G401.6 (cell line): ENCODE measurements around the gene TICRR.
"Not testable (repeated sequence)": the region's sequence is repeated elsewhere in the genome, so short reads cannot be mapped to it uniquely, and the experiment has no call there.

Experiments used
- FAIRE-seq: peaks from 2 replicates; lab custom pipeline; 2012; peaks lifted over from hg19 to GRCh38; lab: Jason Lieb, UNC

TICRR gene

DNA sequence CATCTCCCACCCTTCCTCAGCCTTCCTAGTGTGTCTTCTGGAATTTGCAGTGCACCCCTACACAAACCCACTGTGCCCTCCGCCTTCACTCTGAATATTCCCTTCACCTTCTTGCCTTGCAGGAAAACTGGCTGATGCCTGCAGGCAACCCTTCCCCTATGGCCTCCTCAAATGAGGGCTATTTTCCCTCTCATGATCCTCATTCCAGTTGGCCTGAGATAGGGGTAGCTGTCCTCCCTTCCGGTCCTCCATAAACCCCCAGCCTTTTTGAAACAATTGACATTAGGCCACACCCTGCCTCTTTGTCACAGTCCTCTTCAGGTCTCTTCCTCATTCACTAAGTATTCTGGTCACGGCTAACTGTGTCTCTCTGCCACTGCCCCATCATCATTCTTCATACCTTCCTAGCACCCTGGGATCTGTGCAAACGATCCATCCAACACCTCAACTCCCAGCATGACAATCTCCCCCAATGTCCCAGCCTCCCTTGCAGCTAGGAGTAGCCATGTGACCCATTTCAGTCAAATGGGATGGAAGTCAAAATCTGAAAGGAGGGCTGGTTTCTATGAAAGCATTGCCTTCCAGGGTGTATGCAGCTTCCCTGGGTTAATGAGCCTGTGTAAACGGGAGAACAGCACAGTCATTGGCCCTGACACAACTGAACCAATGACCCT, 8.5 kb upstream of the TICRR start:
- no peak for FAIRE-seq

DNA sequence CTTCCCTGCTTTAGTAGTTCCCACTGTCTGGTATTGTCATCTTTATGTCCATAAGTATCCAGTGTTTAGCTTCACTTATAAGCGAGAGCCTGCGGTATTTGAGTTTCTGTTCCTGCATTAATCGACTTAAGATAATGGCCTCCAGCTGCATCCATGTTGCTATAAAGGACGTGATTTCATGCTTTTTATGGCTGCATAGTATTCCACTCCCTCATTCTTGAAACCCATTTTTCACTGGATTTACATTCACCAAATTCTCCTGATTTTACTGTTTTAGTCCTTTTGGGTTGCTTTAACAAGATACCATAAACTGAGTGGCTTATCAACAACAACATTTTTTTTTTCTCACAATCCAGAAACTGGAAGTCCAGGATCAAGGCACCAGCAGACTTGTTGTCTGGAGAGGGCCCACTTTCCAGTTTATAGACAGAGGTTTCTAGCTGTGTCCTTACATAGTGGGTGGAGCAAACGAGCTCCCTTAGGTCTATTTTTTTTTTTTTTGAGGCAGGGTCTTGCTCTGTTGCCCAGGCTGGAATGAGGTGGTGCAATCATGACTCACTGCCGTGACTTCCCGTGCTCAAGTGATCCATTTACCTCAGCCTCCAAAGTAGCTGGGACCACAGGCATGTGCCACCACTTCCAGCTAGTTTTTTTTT, 6.1 kb upstream of the TICRR start:
- no peak for FAIRE-seq

DNA sequence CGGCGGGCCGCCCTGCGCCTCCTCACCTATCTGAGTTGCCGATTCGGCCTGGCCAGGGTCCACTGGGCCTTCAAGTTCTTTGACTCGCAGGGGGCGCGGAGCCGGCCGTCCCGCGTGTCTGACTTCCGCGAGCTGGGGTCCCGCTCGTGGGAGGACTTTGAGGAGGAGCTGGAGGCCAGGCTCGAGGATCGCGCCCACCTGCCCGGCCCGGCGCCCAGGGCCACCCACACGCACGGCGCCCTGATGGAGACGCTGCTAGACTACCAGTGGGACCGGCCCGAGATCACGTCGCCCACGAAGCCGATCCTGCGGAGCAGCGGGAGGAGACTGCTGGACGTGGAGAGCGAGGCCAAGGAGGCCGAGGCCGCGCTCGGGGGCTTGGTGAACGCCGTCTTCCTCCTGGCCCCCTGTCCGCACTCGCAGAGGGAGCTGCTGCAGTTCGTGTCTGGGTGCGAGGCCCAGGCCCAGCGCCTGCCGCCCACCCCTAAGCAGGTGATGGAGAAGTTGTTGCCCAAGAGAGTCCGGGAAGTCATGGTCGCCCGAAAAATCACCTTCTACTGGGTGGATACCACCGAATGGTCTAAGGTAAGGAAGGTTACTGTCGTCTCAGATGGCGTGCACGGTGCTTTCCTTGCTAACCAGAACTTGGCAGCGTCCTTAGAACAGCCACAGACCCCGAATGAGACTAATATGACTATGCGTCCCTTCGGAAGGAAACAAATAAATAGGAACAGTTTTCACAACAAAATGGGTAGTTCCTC, 567 bp downstream of the TICRR start:
- FAIRE-seq, result no peak

DNA sequence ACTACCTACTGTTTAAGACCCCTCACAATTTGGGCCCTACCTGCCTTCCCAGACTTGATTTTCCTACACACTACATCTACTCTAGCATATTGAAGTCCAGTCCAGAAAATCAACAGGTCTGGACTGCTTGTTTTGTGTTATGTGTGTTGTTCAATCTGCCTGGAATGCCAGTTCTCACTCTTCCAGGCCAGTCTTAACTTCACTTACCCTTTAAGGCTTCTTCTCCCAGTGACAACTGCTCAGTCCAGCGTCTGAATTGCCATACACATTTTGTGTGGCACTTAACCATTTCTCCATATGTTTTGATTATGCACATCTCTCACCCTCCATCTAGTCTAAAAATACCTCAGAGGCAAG, 1.1 kb downstream of the TICRR start:
- FAIRE-seq, result no peak

DNA sequence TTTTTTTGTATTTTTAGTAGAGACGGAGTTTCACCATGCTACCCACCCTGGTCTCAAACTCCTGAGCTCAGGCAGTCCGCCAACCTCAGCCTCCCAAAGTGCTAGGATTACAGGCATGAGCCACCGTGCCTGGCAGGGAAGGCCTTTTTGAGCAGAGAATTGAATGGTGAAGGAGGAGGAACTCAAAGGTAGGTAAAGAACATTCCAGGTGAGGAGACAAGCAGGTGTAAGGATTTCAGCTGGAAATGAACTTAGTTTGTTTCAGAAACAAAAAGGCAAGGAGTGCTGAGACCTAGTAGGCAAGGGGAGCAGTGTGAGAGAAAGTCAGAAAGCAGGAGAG, 2.5 kb downstream of the TICRR start:
- FAIRE-seq, result no peak

DNA sequence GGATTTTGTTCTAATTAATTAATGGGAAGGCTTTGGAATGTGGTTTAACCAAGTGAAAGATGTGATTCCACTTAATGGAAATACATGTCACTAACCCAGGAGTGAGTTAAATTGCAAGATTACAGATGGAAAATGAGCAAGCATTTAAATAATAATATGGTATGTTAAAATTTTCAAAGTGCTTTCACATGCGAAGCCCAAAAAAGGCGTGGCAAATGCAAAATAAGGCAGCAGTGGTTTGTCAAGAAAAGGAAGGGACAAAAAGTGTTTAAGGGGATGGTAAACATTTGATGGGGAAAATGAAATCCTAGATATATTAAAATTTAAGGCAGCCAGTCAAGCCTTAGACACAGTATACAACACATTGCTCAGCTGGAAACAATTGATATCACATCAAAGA, 2.9 kb downstream of the TICRR start:
- FAIRE-seq, result no peak

DNA sequence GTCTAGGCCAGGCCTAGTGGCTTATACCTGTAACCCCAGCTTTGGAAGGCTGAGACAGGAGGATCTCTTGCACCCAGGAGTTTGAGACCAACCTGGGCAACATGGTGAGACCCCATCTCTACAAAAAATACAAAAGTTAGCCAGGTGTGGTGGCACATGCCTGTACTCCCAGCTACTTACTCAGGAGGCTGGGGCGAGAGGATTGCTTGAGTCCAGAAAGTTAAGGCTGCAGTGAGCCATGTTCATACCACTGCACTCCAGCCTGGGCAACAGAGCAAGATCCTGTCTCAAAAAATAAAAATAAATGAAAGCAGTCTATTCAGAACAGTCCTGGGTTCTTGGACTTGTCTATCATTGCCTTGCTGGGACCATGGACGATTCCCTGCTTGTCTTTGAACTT, 5.5 kb downstream of the TICRR start:
- not testable (repeated sequence) for FAIRE-seq

DNA sequence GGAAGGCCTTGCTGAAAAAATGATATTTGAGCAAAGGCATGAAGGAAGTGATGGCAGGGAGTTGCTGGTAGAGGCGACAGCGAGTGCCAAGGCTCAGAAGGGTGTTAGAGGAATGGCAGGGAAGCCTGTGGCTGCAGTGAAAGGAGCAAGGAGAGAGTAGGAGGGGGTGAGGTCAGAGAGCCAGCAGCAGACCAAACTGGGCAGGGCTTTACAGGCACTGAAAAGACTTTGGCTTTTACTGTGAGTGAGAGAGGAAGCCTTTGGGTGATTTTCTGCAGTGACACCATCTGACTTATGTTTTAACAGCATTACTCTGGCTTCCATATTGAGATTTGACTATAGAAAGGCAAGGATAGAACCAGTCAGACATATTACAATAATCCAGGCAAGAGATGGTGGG, 11.4 kb downstream of the TICRR start:
- FAIRE-seq, result no peak

DNA sequence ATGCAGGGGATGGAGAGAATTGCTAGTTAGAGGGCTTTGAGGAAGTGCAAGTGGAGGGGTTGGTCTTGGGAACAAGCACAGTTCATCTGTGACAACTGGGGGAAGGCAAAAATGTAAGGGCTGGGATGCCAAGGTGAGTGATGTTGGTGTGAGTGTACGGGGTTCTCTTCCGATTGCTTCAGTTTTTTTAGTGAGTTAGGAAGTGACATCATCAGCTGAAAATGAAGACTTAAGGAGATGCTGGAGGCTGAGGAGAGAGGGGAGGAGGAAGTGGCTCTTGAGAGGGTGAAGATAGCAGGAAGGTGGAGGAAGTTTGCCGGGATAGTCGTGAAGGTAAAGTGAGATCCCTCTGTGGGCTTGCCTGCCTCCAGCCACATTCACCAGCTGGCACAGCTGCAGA, 12.7 kb downstream of the TICRR start:
- no peak for FAIRE-seq

DNA sequence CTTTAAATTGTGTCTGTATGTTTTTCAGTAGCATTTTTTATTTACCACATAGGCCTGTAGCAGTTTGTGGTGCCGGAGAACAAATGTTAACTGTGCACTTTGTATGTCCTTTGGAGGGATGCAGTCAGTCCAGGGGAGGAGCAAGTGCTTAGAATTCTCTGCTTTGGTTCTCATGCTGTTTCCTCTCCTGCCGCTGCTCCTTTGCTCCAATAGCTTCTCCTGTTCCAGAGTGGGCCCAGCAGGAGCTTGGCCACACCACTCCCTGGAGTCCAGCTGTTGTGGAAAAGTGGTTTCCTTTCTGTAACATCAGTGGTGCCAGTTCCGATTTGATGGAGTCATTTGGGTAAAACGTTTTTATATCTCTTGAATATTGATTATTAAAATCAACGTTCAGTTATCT, 16.6 kb downstream of the TICRR start:
- no peak for FAIRE-seq

DNA sequence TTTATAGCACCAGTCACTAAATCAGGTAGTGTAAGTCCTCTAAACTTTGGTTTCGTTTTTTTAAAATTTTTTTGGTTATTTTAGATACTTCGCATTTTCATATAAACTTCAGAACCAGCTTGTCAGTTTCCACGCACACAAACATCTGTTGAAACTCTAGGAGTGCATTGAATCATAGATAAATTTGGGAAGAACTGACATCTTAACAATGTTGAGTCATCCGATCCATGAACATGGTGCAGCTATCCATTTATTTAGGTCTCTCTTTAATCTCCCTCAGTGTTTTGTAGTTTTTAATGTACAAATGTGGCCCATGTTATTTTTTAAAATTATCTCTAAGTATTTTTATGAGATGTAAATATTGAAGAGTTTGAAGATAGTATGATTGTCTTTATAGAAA, 17.7 kb downstream of the TICRR start:
- no peak for FAIRE-seq

DNA sequence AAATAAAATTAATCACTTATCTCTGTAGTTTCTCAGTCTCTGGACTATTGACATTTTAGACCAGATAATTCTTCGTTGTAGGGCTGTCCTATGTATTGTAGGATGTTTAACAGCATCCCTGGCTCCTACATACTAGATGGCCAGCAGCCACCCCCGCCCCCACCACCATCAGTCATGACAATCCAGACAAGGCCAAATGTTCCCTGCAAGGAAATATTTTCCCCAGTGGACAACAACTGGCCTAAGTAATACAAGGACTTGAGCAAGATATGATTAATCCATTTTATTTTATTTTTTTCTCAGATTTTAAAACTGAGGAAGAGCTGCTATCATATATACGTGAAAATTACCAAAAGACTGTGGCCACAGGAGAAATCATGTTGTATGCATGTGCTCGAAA, 23.8 kb downstream of the TICRR start:
- FAIRE-seq, result no peak

DNA sequence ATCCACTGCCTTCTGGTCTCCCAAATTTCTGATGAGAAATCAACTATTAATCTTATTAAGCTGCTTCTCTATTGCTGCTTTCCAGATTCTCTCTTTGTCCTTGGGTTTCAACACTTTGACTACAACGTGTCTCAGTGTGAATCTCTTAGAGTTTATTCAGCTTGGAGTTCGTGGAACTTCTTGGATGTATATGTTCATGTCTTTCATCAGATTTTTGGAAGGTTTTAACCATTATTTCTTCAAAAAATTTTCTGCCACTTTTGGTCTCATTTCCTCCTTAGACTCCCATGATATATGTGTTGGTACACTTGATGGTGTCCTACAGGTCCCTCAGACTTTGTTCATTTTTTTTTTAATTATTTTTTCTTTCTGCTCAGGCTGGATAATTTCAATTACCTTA, 36.0 kb downstream of the TICRR start:
- no peak for FAIRE-seq

DNA sequence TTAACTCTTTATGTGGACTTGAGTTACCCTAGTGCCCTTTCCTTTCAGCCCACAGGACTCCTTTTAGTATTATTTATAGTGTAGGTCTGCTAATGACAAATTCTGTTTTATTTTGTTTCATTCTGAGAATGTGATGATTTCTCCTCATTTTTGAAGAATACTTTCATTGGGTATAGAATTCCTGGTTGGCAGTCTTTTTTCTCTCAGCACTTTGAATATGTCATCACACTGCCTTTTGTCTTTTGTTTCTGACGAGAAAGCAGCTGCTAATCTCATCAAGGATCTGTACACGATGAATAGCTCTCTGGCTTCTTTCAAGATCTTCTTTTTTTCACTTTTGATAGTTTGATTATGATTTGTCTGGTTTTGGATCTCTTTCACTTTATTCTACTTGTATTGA, 37.8 kb downstream of the TICRR start:
- FAIRE-seq, result no peak

DNA sequence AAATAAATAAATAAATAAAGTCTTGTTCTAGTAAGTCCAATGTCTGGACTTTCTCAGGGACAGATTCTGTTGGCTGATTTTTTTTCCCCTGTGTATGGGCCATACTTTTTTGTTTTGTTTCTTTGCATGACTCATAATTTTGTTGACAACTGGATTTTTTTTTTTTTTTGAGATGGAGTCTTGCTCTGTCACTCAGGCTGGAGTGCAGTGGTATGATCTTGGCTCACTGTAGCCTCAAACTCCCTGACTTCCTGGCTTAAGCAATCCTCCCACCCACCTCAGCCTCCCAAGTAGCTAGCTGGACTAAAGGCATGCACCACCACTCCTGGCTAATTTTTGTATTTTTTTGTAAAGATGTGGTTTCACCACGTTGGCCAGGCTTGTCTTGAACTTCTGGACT, 38.9 kb downstream of the TICRR start:
- FAIRE-seq, result no peak

DNA sequence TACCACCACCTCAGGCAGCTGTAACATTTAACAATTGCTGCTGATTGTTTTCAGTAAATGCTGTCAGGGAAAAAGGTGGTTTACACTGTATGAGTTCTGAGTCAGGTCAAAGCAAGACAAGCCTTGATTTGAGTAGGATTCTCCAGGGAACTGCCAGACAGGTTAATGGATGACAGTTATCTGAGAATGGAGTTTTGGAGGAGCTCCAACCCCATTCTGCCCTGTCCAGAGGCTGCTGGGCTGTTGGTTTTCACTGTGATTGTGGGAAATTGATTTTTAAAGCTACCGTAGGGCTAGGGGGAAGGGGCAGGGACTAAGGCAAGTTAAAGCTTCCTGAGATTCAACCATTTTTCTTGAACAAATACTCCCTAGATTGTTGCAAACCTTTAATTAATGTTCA, 39.9 kb downstream of the TICRR start:
- no peak for FAIRE-seq

DNA sequence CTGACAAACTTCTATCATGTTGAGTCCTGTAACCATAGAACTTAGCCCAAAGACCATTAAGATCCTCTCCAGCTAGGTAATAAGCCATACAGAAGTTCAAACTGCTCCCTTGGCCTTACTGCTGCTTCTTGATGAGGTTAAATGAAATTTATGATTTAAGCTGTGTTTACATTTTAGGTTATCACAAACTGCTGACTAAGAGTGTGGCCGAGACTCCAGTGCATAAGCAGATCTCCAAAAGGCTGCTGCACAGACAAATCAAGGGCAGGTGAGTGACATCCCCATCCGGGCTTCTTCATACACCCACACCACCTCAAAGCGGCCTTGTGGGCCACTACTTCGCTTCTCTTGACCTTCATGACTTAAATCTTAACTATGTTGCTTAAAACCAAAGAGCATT, 41.0 kb downstream of the TICRR start:
- no peak for FAIRE-seq

DNA sequence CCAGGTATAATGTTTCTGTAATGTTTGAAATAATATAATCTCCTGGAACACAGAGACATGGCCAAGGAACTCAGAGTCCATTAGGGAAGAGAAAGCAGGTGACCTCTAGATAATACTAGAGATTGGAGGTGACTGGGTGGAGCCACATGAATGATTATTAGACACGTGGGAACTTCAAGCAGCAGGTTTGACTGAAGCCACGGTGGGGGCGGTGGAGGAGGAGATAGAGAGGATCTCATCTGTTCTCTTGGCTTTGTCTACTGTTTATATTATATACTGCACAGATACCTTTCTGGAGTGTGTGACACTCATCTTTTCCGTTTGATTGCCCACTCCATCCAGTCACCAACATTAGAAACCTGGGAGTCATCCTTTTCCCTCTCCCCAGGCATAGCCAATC, 46.3 kb downstream of the TICRR start:
- no peak for FAIRE-seq

DNA sequence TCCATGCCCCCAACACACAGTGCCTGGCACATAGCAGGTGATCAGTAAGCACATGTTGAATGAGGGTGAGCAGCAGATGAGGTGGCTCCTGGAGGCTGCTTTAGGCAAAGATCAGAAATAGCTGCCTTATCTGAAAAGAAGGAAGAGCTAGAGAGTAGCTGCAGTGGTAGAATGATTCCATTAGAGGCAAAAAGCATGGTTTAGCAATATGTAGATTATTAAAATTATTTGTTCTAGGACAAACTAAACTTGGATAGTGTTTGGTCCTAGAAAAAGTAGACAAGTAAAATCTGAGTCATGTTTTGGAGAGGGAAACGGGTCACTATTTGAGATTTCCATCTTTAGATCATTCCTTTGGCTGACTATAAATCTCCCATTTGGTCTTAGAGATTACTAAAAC, 47.9 kb downstream of the TICRR start:
- no peak for FAIRE-seq

DNA sequence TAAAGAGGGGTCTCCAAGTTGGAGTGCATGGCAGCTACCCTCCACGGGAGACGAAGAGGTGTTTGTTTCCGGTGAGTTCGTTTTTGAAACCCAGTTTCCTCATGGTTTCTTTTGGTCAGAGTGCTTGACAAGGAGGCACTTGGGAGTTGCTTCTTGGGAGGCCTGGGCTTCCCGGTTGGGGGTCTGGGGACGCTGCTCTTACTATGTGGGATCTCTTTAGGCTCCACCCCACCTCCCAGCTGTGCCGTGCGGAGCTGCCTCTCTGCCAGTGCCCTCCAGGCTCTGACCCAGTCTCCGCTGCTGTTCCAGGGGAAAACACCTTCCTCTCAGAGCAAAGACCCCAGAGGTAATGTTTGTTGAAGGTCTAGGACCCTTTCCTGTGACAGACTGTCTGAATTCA, 50.4 kb downstream of the TICRR start:
- FAIRE-seq, result no peak

DNA sequence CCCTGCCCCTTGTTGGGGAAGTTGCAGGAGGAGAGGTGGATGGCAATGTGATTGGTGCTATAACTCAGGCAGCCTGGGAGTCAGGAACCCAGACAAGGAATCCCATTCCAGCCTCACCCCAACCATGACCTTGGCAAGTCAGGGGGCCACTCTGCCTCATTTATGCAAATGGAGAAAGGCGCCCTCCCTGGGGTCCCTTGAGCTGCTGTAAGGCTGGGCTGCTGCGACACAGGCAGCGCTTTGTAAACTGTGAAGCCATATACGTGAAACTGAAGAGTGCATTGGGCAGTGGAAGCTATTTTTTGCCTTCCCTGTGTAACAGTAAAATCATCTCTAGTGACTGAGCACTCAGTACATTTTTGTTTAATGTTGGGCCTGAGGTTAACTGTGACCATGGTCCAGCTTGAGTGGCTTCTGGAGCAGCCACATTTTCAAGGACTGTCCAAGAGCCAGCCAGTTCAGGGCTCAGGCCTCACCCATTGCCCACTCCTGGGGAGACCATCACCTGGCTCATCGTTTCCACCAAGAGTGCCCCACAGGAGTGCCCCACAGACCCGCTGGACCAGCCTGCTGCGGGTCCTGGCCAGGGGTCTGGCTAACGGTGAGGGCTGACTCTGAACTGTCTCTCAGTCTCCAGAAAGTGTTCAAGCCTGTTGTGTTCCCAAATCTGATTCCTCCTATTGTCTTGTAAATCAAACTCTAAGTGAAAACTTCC, 52.1 kb downstream of the TICRR start:
- FAIRE-seq, result no peak

DNA sequence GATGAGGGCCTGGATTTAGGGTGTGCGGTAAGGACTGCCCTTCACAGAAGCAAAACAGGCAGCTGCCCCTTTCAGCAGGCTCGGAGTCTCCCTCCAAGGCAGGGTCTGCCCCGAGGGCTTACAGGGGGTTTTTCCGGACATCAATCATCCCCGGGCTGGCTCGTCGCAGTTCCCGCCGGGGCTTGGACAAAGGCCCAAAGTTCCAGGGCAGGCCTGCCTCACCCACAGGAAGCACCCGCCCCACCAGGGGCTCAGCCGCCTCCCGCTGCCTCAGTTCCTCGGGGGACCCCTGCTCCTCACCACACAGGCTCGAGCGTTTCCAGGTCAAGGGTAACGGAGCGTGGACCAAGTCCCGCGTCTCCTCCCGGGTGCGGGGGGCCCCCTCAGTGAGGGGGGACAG, 53.0 kb downstream of the TICRR start:
- no peak for FAIRE-seq
